ENCODE results near the gene PEX16.

The PEX16 gene

DNA sequence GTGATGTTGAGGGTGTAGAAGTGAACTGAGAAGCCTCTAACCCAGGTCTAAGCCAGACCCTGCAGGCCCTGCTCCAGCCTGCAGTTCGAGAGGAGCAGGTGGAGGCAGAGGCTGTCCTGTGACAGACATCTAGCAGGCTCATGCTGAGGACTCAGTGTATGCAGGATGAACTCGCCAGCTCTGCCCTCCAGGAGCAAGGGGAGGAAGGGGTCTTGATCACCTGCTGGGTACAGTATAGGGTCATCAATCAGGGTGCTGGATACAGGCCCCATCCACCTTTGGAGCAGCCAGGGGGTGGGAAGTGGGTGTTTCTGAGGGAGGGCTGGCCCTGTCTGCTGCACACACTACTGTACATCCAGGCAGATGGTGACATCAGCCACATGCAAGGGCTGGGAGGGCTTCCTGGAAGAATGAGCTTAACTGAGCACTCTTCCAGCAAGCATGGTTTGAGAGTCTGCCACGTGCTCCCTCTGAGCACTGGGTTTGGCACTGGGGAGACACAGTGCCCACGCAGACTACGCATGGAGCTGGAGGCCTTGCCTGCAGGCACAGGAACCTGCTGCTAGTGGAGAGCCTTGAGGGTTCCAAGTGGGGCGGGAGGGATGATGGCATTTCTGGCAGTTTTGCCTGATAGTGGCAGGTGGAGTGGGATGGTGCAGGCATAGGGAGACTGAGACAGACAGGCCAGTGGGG is 23.0 kb downstream of the PEX16 start:
- TF ChIP-seq, protein P1, sequence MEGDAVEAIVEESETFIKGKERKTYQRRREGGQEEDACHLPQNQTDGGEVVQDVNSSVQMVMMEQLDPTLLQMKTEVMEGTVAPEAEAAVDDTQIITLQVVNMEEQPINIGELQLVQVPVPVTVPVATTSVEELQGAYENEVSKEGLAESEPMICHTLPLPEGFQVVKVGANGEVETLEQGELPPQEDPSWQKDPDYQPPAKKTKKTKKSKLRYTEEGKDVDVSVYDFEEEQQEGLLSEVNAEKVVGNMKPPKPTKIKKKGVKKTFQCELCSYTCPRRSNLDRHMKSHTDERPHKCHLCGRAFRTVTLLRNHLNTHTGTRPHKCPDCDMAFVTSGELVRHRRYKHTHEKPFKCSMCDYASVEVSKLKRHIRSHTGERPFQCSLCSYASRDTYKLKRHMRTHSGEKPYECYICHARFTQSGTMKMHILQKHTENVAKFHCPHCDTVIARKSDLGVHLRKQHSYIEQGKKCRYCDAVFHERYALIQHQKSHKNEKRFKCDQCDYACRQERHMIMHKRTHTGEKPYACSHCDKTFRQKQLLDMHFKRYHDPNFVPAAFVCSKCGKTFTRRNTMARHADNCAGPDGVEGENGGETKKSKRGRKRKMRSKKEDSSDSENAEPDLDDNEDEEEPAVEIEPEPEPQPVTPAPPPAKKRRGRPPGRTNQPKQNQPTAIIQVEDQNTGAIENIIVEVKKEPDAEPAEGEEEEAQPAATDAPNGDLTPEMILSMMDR (IDR thresholded peaks at IDR 0.05; ENCODE audit: extremely low read depth, missing control alignments), result no peak
- no peak for DNase-seq (ENCODE audit: low spot score)

DNA sequence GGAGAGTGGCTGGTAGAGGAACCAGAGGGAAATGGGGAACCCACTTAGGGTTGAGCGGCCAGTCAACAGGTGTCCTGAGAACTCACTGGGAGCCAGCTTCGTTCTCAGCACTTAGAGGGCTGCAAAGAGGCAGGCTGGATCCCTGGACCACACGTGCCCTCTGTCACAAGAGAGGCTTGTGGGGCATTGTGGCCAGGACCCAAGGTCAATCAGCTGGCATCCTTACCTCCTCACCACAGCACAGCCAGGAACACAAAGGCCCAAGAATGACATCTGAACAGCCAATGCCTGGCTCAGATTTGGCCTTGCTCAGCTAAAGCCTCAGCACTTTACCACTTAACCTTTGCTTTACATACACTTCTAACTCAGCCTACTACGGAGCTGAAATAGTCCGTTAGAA is 24.8 kb downstream of the PEX16 start:
- DNase-seq (ENCODE audit: low spot score), result no peak
- TF ChIP-seq, protein P1 (IDR thresholded peaks at IDR 0.05; ENCODE audit: extremely low read depth, missing control alignments), result no peak

DNA sequence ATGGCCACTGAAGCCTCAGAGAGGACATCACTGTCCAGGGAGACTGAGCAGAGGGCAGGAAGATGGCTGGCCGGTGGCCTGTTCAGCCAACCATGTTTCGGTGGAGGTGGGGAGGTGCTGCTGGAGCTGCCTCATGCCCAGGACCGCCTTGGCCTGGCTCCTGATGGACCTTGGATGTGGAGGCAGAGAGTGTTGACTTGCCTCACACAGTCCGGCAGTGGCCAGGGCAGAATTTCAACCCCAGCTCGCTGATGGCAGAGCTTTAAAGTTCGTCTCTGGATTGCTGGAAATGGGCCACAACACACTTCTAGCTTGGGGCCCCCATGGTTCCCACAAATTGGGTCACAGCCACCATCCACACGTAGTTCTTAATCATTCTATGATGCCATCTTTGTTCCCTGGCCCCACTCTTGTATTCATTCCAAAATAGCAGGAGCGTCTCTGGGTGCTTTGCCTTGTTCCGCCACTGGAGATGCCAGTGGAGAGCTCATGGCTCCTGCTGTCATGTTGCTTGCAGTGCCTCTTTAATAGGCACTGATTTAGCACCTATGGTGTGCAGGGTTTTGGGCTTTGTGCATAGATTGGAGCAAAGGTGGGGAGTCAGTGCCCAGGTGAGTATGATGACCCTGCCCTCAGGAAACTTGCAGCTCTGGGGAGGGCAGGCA is 26.7 kb downstream of the PEX16 start:
- TF ChIP-seq, protein P1 (IDR thresholded peaks at IDR 0.05; ENCODE audit: extremely low read depth, missing control alignments), result no peak
- no peak for DNase-seq (ENCODE audit: low spot score)

DNA sequence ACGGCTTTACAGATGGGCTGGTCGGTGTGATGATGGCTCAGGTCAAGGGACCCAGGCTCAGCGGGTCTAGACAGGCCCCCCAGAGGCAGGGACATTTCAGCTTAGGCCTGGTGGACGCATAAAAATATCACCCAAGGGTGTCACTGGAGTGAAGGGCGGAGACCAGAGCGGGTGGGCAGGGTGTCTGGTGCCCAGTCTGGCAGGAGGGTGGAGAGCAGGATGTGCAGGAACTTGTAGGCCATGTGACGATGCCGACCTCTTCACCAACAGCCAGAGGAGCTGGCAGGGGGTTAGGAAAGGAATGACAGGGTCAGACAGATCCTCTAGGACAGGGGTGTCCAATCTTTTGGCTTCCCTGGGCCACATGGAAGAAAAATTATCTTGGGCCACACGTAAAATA is 27.7 kb downstream of the PEX16 start:
- TF ChIP-seq, protein P1 (IDR thresholded peaks at IDR 0.05; ENCODE audit: extremely low read depth, missing control alignments), result no peak
- DNase-seq (ENCODE audit: low spot score), result no peak

DNA sequence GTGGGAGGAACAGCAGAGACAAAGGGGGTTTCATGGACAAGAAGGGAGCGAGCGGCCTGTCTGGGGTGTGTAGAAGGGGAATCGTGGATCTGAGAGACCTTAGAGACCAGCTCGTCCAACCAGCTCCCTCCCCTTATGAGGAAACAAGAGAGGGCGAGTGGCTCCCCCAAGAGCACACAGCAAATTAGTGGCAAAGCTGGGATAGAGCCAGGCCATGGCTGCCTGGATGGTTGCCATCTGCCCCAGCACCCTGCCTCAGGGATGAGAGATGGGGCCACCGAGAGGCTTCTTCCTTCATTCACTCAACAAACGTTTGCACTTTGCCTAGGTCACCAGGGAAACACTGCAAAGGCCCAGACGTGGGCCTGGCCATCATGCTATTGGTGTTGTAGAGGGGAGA is 28.1 kb downstream of the PEX16 start:
- DNase-seq (ENCODE audit: low spot score), result no peak
- TF ChIP-seq, protein P1 (IDR thresholded peaks at IDR 0.05; ENCODE audit: extremely low read depth, missing control alignments), result no peak

DNA sequence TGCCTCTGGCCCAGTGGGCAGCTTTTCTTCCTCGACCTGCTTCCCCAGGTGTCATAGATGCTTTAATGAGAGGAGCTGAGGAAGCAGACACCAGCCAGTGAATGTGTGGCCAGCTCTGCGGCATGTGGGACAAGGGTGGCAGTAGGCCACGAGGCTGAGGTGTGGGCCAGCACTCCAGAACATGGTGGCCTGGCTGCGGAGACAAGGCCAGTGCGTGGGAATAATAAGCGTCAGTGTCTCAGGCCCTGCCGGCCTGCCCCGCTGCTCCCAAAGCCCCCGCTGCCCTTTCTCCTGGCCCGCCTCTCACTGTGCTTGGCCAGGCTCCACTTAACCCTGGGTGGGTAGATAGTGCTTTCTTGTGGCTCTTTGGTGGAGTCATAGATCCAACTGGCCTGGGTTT is 30.1 kb downstream of the PEX16 start:
- DNase-seq (ENCODE audit: low spot score), result no peak
- TF ChIP-seq, protein P1 (IDR thresholded peaks at IDR 0.05; ENCODE audit: extremely low read depth, missing control alignments), result no peak

DNA sequence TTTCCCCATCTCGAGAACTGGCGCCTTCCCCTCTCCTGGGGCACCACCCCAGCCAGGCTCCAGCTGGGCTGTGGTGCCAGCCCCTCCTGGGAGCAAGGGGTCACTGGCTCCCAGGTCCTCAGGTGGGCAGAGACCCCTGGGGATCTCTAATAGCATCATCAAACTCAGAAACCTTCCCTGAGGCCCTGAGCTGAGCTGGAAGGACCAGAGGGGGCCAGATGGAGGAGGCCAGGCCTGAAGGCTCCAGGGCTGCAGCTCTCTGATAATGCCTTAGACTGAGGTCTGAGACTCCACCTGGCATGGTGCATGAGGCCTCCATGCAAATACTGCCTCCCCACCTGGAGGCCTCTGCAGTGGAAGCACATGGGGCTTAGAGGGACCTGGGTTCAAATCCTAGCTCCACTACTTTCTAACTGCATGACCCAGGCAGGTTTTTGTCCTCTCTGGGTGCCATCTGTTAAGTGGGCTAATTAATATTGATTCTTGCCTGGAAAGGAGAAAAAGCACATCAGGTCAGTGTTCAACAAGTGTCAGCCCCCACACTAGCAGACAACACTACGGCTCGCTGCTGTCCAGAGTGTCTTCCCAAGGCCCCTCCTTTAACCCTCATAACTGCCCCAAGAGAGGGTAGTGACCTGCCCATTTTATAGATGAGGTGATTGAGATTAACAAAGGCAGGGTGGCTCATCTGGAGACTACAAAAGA is 30.7 kb downstream of the PEX16 start:
- no peak for DNase-seq (ENCODE audit: low spot score)
- TF ChIP-seq, protein P1 (IDR thresholded peaks at IDR 0.05; ENCODE audit: extremely low read depth, missing control alignments), result no peak
